ENCODE measurements around the gene ARHGEF25. TPM values are rescaled to one million over a fixed set of nuclear protein-coding genes. Genes with fewer than 3 reads are reported as not detected.
A peak's percentile ranks its signal among the peaks of the same experiment; 100 is the strongest.
"Not testable (repeated sequence)": the region's sequence is repeated elsewhere in the genome, so short reads cannot be mapped to it uniquely, and the experiment has no call there.

ARHGEF25 gene
- total RNA-seq, 2 donors from 2014 or later, result 2.8 to 5.3 TPM

DNA sequence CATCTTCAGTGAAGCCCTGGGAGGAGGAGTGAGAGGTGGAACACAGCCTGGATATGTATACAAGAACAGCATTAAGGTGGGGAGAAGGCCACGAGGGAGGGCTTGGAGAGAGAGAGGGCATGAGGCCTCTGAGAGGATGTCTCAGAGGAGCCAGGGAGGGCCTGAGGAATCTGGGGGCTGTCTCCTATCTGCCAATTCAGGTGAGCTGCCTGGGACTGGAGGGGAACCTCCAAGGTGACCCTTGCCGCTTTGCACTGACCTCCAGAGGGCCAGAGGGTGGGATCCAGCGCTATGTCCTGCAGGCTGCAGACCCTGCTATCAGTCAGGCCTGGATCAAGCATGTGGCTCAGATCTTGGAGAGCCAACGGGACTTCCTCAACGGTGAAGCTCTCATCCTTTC, 4.4 kb downstream of the ARHGEF25 start:
- DNase-seq (no peak), ATAC-seq (replicated peaks in 1 of 2) (no peak)
- peaks cover 61% of the 10 kb centered on the region for H3K27me3 Mint-ChIP-seq (ENCODE audit: low read depth)
- no peak overlapping the region for H3K4me3 Mint-ChIP-seq
- no peak overlapping the region for H3K27ac Mint-ChIP-seq
- H3K4me1 Mint-ChIP-seq (ENCODE audit: low read depth), result peaks cover 19% of the 10 kb centered on the region
- H3K9me3 Mint-ChIP-seq, result no peaks in the 10 kb centered on the region
- no peaks in the 10 kb centered on the region for H3K36me3 Mint-ChIP-seq (ENCODE audit: insufficient read depth in 2 of 2)

DNA sequence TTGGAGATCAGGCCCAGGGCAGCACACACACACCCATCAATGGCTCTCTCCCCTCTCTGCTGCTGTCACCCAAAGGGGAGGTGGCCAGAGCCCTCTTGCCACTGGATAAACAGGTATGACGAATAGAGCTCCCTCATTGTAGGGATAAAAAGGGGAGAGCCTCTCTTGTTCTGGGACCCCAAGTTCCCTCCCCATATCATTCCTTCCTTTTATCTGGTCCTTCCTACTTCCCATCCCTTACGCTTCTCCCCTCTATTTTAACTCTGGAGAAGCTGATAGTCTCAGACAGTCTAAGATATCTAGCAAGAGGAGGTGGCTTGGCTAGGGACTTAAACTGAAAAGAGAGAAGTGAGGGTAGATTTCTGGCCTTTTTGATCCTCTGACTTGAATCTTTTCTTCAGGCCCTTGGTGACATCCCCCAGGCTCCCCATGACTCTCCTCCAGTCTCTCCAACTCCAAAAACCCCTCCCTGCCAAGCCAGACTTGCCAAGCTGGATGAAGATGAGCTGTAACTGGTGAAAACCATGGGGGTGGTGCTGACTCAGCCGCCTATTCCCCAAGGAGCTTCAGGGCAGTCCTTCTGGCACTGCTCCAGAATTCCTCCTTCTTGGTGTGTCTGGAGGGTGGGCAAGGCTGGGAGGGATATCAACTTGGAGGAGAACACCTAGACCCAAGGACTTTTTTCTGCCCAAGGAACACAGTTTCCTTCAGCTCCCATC, 5.3 kb downstream of the ARHGEF25 start:
- peaks cover 28% of the 10 kb centered on the region for H3K4me1 Mint-ChIP-seq (ENCODE audit: low read depth)
- DNase-seq (no peak), ATAC-seq (replicated peaks in 1 of 2) (no peak)
- no peaks in the 10 kb centered on the region for H3K9me3 Mint-ChIP-seq
- H3K36me3 Mint-ChIP-seq (ENCODE audit: insufficient read depth in 2 of 2), result no peaks in the 10 kb centered on the region
- peaks cover 70% of the 10 kb centered on the region for H3K27me3 Mint-ChIP-seq (ENCODE audit: low read depth)
- no peak overlapping the region for H3K4me3 Mint-ChIP-seq
- no peak overlapping the region for H3K27ac Mint-ChIP-seq

DNA sequence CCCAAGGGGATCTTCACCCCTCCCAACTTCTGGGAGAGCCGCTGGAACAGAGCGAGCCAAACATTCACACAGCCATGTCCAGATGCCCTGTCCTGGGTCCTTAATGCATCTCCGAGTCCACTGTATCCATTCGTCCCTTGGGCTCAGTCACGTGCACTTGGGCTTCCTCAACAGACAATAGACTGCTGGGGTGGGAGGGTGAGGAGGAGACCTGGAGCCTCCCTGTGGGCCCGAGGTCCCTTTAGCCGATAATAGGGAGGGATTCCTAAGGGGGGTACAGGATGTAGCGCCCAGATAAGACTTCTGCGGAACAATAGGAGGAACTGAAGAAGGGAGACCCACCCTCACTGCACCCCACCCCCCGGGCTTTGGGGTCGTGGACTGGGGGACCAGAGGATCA, 6.7 kb downstream of the ARHGEF25 start:
- Mint-ChIP-seq H3K9me3 (no peaks in the 10 kb centered on the region), H3K4me1 (ENCODE audit: low read depth) (peaks cover 37% of the 10 kb centered on the region), H3K27me3 (ENCODE audit: low read depth) (peaks cover 73% of the 10 kb centered on the region), H3K27ac (no peak overlapping the region), H3K4me3 (no peak overlapping the region), H3K36me3 (ENCODE audit: insufficient read depth in 2 of 2) (no peaks in the 10 kb centered on the region)
- ATAC-seq (replicated peaks in 1 of 2), result no peak
- no peak for DNase-seq

DNA sequence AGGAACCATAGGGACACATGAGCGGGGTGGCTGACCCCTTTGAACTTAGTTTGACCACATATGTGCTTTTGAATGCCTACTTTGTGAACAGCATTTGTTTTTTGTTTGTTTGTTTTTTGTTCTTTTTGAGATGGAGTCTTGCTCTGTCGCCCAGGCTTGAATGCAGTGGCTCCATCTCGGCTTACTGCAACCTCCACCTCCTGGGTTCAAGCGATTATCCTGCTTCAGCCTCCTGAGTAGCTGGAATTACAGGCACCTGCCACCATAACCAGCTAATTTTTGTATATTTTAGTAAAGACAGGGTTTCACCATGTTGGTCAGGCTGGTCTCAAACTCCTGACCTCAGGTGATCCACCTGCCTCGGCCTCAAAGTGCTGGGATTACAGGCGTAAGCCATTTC, 7.2 kb downstream of the ARHGEF25 start:
- H3K36me3 Mint-ChIP-seq (ENCODE audit: insufficient read depth in 2 of 2); H3K27ac Mint-ChIP-seq; DNase-seq; H3K4me3 Mint-ChIP-seq; ATAC-seq (replicated peaks in 1 of 2); H3K9me3 Mint-ChIP-seq: not testable (repeated sequence)
- Mint-ChIP-seq H3K4me1 (ENCODE audit: low read depth) (peaks cover 37% of the 10 kb centered on the region), H3K27me3 (ENCODE audit: low read depth) (peaks cover 73% of the 10 kb centered on the region)

DNA sequence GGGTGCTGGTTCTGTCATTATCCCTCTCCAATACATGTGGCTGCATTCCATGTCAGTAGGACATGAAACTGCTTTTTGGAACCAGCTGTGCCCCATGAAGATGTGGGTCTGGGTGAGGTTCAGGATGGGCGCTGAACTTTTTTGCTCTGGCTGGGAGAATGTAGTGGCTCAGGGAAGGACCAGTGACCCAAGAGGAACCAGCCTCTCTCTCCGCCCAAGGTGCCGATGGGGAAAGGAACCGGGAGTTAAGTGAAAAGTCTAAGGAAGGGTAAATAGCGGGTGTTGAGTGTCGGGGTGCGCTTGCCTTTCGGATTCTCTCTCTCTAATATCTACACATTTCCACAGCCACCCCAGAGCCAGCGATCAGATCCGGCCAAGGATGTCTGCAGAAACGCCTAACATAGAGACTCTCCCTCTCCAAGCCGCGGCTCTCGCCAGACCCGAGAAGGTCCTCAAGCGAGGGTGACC, 7.8 kb downstream of the ARHGEF25 start:
- no peak for DNase-seq
- Mint-ChIP-seq H3K4me3 (peak overlapping the region; percentile 59), H3K36me3 (ENCODE audit: insufficient read depth in 2 of 2) (no peaks in the 10 kb centered on the region), H3K27me3 (ENCODE audit: low read depth) (peaks cover 73% of the 10 kb centered on the region), H3K9me3 (no peaks in the 10 kb centered on the region), H3K4me1 (ENCODE audit: low read depth) (peaks cover 37% of the 10 kb centered on the region), H3K27ac (no peak overlapping the region)
- no peak for ATAC-seq (replicated peaks in 1 of 2)

DNA sequence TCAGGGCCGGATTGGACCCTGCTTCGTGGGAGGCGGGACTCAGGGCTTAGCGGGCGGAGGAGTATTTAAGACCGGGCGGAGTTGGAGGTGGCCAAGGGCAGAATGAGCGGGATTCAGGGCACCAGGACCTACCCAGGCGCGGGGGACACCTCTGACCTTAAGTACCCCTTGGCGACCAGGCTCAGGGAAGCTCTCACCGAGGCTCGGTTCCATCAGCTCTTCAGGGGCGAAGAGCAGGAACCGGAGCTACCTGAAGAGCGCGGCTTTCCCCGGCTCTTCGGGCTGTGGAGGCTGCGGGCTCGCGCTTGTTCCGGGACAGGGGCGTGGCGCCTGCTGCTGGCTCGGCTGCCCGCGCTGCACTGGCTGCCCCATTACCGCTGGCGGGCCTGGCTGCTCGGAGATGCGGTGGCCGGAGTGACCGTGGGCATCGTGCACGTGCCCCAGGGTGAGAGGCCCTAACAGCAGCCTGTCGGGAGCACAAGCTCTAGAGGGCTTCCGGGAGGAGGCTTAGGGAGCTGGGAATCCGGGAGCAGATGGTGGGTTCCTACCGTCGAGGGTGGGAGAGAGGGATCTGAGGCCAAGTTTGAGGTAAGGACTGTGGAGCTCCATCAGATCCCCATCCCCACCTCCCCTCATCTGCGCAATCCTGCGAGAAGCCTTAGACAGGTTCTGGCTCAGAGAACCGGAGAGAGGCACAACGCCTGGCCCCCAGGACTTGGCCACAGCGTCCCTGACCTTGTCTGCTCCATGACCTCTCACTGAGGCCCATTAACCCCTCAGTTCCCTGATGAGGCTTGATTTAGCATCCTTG, 8.4 kb downstream of the ARHGEF25 start:
- peak; percentile 27 to 37 for DNase-seq
- Mint-ChIP-seq H3K4me1 (ENCODE audit: low read depth) (peaks cover 33% of the 10 kb centered on the region), H3K27ac (no peak overlapping the region), H3K4me3 (peak overlapping the region; percentile 59), H3K27me3 (ENCODE audit: low read depth) (peaks cover 80% of the 10 kb centered on the region), H3K9me3 (no peaks in the 10 kb centered on the region), H3K36me3 (ENCODE audit: insufficient read depth in 2 of 2) (no peaks in the 10 kb centered on the region)
- ATAC-seq (replicated peaks in 1 of 2), result peak; percentile 42 to 47

DNA sequence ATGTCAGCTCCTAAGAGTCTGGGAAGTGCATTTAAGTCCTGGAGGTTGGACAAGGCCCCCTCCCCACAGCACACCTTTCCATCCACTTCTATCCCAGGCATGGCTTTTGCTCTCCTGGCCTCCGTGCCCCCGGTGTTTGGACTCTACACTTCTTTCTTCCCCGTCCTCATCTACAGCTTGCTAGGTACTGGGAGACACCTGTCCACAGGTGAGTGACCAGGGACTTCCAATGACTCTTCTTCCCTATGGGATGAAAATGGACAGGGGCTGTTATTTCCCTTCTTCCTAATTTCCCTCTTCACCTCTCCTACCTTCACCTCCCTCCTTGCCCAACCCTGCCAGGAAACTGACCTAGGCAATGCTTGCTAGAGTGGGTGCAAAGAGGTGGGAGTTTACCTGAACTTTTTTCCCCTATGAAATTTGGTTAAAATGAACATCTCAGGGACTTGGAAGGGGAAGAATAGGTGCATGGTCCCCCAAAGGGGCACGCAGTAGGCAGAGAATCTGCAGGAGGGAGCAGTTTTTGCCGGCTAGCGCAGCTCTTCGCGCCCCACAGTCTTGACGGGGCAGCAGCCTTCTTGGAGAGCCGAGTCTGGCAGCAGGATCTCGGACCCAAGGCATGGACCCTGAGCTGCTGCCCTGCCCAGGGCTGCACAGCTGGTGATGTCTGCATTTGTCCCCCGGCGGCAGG, 9.2 kb downstream of the ARHGEF25 start:
- Mint-ChIP-seq H3K9me3 (no peaks in the 10 kb centered on the region), H3K27me3 (ENCODE audit: low read depth) (peaks cover 87% of the 10 kb centered on the region), H3K4me3 (peak overlapping the region; percentile 84 to 86), H3K36me3 (ENCODE audit: insufficient read depth in 2 of 2) (no peaks in the 10 kb centered on the region), H3K4me1 (ENCODE audit: low read depth) (peaks cover 33% of the 10 kb centered on the region), H3K27ac (no peak overlapping the region)
- DNase-seq, result no peak
- ATAC-seq (replicated peaks in 1 of 2), result no peak

DNA sequence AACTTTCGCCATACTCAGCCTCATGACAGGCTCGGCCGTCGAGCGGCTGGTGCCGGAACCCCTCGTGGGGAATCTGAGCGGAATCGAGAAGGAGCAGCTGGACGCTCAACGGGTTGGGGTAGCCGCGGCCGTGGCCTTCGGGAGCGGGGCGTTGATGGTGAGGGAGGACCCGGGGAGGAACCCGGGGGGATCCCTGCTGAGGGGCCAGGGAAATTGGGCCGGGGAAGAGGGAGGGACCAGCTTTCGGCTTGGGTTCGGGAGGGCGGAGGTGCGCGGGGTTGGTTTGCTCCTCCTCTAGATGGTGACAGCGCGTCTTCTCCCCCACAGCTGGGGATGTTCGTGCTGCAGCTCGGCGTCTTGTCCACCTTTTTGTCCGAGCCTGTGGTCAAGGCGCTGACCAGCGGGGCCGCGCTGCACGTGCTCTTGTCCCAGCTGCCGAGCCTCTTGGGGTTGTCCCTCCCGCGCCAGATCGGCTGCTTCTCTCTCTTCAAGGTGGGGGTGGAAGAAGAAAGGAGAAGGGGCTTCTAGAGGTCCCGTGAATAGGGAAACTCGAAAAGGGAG, 9.8 kb downstream of the ARHGEF25 start:
- no peak overlapping the region for H3K27ac Mint-ChIP-seq
- DNase-seq (no peak), ATAC-seq (replicated peaks in 1 of 2) (peak; percentile 20 to 33)
- peak overlapping the region; percentile 84 to 86 for H3K4me3 Mint-ChIP-seq
- peaks cover 94% of the 10 kb centered on the region for H3K27me3 Mint-ChIP-seq (ENCODE audit: low read depth)
- peaks cover 35% of the 10 kb centered on the region for H3K4me1 Mint-ChIP-seq (ENCODE audit: low read depth)
- H3K9me3 Mint-ChIP-seq, result no peaks in the 10 kb centered on the region
- H3K36me3 Mint-ChIP-seq (ENCODE audit: insufficient read depth in 2 of 2), result no peaks in the 10 kb centered on the region

DNA sequence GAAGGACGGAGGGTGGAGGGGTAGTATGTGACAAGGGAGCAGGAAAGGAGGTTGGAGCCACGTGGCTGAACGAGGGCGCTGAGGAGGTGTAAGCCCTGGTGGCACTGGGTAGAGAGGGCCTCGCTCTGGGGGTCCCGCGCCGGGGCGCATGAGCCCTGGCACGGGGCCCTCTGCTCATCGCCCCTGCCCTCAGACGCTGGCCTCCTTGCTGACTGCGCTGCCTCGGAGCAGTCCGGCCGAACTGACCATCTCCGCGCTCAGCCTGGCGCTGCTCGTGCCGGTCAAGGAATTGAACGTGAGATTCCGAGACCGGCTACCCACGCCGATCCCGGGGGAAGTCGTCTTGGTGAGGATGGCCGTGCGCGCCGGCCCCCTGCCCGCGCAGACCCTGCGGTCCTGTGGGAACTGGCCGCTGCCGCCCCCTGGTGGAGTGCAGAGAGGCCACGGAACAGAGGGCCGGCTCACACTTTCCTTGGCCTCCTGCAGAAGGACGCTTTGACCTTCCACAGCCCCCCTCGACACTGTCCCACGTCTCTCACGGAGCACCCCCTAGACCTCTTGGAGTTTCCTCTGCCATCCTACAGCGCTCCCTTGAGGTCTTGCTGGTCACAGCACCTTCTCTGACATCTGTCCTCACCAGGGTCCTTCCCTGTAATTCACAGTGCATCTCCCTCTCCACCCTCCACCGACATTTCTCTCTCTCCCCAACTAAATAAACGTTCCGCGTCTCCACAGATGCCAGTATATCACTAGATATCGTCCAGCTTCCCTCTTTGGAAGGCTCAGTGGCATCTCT, 10.5 kb downstream of the ARHGEF25 start:
- peak; percentile 84 to 85 for ATAC-seq (replicated peaks in 1 of 2)

DNA sequence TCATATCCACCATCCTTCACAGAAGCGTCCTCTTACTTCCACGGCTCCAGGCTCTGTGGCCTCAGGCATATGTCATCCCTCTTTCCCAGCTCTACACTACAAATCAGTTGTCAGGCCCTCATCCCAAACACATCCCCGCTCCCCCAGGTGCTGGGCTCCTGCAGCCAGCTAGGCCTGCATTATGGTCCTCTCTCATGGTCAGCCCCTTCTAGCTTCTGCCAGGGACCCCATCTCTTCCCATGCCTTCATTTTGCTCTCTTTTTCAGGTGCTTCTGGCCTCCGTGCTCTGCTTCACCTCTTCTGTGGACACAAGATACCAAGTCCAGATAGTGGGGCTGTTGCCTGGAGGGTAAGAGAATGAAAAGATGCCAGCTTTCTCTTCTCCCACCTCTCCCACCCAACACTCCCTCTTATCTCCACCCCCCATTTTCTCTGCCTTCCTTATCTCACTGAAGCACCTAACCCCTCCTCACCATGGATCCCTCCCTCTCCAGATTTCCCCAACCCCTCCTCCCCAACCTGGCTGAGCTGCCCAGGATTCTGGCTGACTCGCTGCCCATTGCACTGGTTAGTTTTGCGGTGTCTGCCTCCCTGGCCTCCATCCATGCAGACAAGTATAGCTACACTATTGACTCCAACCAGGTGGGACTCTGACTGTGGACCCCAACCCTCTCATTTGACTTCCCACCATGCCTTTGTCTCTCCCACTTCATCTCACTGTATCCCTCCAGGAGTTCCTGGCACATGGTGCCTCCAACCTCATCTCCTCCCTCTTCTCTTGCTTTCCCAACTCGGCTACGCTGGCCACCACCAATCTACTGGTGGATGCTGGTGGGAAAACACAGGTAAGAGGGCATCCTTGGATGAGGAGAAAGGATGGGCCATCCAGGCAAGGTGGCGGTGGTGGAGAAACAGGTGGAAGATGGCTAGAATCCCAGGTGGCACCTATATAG, 11.3 kb downstream of the ARHGEF25 start:
- Mint-ChIP-seq H3K4me3 (peak overlapping the region; percentile 84 to 86), H3K27ac (no peak overlapping the region), H3K27me3 (ENCODE audit: low read depth) (peaks cover 92% of the 10 kb centered on the region)

More for the DNA sequence above, 10.5 kb downstream of the ARHGEF25 start:
- H3K4me3 Mint-ChIP-seq, result peak overlapping the region; percentile 84 to 86
- H3K4me1 Mint-ChIP-seq (ENCODE audit: low read depth), result peaks cover 42% of the 10 kb centered on the region
- DNase-seq, result peak; percentile 74 to 78
- H3K27ac Mint-ChIP-seq, result no peak overlapping the region
- H3K36me3 Mint-ChIP-seq (ENCODE audit: insufficient read depth in 2 of 2), result no peaks in the 10 kb centered on the region
- H3K27me3 Mint-ChIP-seq (ENCODE audit: low read depth), result peaks cover 94% of the 10 kb centered on the region
- no peaks in the 10 kb centered on the region for H3K9me3 Mint-ChIP-seq

DNA sequence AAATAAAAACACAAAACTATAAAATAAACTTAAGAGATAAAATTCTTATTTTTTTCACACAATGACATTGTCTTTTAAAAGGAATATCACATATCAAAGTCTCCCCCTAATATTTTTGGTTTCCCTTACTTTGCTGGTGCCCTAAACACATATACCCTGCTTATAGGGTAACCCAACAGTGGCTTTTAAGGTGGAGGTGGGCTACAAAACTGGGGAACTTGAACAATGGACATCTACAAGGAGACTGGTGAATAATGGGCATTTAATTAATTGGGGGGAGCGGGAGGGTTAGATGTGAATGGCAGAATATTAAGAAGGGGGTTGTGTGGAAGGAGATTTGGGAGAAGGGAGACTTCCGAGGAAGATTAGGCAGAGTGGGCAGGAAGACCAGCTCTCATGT, 12.2 kb downstream of the ARHGEF25 start:
- ATAC-seq (replicated peaks in 1 of 2) (no peak), DNase-seq (no peak)
- Mint-ChIP-seq H3K4me1 (ENCODE audit: low read depth) (peaks cover 46% of the 10 kb centered on the region), H3K4me3 (no peak overlapping the region), H3K27me3 (ENCODE audit: low read depth) (peaks cover 93% of the 10 kb centered on the region), H3K9me3 (no peaks in the 10 kb centered on the region), H3K27ac (no peak overlapping the region), H3K36me3 (ENCODE audit: insufficient read depth in 2 of 2) (no peaks in the 10 kb centered on the region)

More for the DNA sequence above, 11.3 kb downstream of the ARHGEF25 start:
- no peaks in the 10 kb centered on the region for H3K36me3 Mint-ChIP-seq (ENCODE audit: insufficient read depth in 2 of 2)
- peaks cover 46% of the 10 kb centered on the region for H3K4me1 Mint-ChIP-seq (ENCODE audit: low read depth)
- no peaks in the 10 kb centered on the region for H3K9me3 Mint-ChIP-seq
- DNase-seq (no peak), ATAC-seq (replicated peaks in 1 of 2) (no peak)
